Activated CD4-positive, alpha-beta T cell treated with anti-CD3 and anti-CD28 coated beads, Interleukin-2, amount 50 U/mL, for 48 hours (primary cell): Measurements from ENCODE around the gene C1orf105.
"Not testable (repeated sequence)": the region's sequence is repeated elsewhere in the genome, so short reads cannot be mapped to it uniquely, and the experiment has no call there.

Experiments used
- DNase-seq, 2 experiments: peaks; one replicate each; pipeline ENCODE4 v3.0.0-alpha.2; 2020

Gene C1orf105, protein sequence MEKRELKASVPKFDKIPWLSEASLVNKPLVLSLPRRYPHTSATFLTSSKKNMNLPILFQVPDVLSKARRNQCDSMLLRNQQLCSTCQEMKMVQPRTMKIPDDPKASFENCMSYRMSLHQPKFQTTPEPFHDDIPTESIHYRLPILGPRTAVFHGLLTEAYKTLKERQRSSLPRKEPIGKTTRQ

DNA sequence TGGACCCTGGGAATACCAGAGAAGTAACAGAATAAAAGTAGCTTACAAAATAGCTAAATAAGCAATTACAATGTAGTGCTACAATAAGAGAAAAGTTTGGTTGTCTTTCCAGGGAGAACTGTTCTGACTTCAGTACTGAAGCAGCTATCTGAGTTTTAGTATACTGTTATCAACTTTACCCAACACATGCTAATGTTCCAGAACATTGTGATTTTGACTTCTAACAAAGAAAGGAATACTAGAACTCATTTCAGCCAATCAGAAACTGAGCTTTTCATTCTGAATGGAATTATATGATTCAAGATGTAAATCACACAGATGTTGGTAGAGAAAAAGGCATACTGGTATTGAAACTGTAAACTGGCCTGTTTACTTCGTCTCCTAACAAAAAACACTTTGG lies at the start of gene C1orf105:
TSS of gene C1orf105 (plus strand) at position 301 of the 400 bp plus-strand sequence. CDS start 201 bp downstream, outside the sequence.
- DNase-seq: no peak

DNA sequence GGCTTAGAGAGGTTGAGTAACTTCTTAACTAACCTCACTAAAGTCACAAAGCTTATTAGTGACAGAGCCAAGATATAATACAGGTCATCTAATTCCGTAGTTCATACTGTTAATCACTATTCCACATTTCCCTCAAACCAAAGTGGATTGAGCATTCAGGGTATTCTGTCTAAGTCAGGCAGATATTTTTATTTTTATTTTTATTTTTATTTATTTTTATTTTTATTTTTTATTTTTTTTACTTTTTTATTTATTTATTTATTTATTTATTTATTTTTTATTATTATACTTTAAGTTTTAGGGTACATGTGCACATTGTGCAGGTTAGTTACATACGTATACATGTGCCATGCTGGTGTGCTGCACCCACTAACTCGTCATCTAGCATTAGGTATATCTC lies 48.8 kb upstream of the C1orf105 start:
- DNase-seq: not testable (repeated sequence)

DNA sequence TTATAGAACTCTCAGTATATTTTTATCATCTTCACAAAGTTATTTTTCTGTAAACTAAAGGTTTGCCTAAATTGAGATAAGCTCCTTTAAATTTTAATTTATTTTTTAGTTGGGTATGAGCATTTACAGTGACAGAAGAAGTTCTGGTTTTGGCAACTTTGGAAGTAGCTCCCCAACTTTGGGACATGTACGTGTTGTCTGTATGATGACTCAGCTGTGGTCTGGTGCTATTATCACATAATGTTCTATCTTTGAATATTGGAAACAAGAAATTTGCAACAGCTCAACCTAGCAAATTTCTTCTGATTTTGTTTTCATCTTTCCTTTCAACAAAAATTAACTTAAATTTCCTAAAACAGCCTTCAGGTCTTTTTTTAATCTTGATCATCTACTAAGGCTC lies 46.6 kb upstream of the C1orf105 start:
- no peak for DNase-seq

DNA sequence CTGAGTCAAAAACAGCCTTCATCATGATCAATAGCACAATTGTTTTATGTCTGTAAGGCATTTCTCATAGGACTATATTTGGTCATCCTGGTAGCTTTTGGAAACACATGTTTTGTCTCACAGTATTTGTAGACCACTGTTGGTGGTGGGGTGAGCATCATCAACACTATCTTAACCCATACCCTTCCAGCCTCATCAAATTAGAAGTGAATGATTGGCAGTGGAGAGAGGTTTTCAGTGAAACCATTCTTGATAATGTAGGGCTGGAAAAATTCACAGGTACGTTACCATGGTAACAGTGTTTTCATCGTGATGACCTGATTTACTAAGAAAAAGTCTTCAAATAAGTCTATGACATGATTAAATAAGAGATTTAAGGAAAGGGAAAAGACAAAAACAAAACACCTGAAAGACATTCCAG lies 45.3 kb upstream of the C1orf105 start:
- DNase-seq: no peak

DNA sequence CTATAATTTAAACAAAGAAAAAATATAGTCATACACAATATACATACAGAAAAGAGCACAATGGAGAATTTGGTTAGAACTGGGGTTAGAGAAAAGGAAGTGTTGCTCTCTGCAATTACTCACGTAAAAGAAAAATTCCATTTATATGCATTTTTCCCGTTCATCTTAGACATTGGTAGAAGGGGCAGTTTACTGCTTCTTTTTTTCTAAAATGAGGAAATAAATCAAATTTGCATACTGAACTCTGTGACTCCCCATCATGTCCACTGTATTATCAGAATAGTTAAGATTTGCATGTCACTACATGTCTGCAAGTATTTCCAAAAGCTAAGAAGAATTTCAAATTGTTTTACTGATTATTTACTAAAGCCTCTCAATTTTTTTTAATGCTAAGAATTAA lies 44.1 kb upstream of the C1orf105 start:
- no peak for DNase-seq

DNA sequence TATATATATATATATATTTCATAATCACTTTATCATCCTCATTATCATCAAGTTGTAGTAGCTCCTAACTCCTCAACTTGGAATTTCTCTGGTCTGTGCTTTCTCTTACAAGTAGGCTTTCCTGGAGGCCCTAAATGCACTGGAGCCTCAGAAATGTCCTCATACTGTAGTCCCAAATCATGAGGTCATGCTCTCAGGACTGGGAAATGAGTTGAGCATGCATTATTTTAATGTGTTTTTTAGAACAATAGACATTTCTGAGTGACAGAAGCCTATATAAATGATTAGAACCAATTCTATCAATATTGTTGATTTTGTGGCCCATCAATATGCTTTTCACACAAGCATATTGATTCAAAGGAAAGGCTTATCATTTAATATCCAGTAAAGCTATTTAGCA lies 42.9 kb upstream of the C1orf105 start:
- no peak for DNase-seq

DNA sequence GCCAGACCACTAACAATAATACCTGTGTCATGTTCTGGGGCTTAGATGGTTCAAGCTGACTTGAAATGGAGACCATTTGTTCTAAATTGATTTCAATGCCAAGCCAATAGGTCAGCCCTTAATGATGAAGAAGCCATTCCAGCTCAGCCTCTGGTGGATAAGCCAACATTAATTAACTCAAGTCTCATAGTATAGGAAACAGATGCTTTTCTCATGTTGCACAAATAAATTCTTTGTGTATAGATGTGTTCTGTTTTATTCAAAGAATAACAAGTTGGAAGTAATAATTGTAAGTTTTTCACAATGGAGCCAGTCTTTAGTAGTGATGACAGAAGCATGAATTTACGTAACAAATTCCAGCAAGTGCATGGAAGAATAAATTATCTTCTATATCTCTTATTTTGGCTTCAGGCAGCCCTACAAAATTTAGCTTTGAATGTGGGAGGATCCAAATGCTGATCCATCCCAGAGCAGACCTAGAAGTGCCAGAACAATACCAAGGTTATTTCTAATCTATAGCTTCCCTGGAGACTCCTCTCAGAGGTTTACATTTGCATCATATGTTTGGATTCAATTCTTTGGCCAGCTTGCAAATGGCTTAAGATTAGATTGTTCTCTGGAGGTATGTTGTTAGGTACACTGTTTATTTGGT lies 42.2 kb upstream of the C1orf105 start:
- DNase-seq: no peak

DNA sequence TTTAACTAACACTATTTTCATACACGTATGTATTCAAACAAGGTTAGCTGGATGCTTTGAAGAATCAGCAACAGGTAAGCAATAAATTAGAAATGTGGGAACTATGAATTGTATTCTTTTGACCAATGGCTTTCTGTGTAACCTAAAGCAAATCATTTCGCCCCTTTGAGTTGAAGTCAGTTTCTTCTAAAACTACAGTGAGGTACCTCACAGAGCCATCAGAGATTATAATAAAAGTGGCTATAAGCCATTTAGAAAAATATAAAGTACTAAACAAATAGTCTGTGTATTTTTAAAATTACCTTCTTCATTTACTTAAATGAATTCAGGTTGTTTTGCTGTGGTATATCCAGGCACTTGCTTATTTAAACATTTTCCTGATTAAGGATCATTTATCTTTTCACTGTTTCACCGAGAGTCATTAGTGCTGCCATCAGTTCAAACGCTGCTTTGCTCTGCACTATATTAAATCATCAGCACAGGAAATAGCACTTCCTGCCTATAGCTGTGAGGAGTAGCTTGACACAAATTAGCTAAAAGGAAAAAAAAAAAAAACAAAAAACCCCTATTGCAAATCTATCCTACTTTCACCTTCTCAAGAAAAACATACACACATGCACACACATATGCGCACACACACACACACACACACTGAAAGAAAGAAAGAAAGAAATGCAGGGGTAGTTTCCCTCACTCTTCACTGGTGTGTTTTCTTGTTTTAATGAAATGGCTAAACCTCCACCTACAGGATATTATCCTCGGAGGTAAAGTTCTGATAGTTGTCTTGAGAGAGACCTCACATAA lies 39.8 kb upstream of the C1orf105 start:
- DNase-seq: no peak

DNA sequence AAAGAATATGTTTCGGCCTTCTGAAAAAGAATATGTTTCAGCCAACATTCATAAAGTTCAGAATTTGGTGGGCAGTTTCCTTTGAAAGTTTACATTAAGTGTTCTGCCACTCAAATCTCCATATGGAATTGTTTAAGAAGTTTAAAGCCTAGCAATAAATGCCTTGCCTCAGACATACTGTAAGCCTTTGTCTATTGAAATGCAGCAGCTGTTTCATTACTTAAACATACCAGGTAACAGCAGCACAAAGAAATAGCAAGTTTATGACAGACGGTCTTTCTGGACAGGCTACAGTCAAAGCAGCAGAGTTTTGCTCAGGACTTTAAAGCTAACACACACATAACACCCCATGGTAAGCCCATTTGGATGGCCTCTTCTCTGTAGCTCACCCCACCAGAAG lies 38.5 kb upstream of the C1orf105 start:
- DNase-seq: no peak

DNA sequence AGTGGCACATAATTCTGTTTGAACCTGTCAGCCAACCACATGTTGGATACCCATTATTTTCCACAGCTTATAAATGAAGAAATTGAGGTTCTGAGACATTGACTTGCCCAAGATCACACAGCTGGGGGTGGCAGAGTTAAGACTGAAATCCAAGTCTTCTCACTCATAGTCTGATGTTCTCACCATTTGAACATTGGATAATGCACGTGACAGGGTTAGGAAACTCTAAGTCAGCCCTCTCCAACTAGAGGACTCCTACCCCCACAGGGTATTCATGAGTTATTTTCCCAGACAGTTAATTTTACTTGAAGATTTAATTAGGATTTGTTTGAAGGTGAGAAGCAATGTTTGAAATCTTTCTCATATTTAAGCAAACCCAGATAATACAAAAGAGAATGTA lies 38.1 kb upstream of the C1orf105 start:
- DNase-seq: no peak

DNA sequence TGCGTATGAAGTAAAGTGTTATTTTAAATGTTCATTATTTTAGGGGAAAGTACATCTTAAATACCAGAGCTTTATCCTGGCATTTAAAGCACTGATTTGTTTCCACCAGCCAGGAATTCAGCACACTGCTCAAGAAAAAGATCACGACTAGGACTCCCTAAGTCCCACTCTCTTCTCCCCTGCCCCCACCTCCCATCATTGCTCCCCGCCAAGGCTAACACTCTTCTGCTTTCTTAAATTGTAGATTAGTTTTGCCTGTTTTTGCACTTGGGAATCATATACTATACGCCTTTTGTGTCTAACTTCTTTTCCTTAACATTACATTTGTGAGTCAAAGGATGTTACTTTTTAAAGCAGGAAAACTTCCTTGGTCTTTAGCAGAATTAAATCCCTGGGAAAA lies 37.5 kb upstream of the C1orf105 start:
- DNase-seq: no peak

DNA sequence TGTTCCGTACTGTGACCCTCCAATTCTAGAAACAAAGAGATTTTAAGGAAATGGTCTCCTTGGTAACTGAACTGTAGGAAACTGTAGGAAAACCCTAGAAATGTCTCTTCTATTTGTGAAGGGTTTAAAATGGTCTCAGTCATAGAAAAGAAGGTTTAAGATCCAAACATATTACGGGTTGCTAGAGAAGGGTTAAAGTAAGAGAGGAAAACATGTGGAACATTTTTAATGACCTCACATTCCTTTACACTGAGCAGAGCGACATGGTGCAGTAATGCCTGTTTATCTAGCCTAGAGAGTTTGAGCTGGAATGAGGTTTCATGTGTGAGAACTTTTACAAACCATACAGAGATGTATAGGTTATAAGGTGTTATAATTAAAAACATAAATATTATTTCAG lies 36.9 kb upstream of the C1orf105 start:
- no peak for DNase-seq

DNA sequence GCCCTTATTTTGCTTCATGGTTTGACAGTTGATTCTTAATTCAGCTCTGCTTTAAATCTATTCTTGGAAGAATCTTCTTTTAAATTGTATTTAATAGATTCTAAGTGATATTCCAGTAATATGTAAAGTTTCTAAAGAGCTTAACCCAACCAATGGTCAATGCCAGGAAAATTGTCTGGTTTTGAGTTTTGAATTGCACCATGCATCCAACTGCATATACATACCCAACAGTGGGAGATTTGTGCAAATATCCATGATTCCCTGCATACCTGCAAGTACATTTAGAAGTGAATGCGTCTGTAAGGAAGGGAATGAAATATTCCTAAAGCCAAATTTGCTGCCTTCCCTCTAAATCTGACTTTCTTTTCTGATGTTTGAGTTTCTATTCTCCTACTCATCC lies 35.8 kb upstream of the C1orf105 start:
- DNase-seq: no peak

DNA sequence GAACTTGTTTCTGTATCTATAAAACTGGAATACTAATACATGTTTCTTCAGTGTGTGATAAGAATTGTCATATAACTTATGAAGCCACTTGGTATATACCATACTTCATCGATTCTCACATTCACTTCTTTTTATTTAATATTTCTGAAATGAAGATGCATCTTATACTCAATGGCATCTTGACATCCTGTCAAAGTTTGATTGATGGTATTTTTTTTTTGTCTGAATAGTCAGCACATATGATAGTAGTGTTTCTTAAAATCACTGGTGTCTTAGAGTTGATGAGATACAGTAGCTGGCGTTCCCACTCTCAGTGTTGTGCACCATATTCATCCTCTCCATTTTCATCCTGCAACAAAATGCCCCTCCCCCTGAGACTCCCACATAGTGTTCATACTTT lies 34.4 kb upstream of the C1orf105 start:
- no peak for DNase-seq

DNA sequence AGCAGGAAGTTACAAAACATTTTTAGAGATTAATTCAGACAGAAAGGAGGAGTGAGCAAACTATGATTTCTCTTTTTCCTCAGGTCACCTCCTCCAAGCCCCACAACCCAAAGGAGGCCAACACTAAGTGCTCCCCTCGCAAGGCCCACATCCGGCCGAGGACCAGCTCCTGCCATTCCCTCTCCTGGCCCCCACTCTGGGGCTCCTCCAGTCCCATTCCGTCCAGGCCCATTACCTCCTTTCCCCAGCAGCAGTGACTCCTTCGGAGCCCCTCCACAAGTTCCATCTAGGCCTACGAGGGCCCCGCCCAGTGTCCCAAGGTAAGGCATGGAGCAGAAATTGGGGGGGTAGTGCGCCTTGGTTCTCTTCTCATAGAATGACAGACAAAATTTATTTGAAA lies 32.0 kb upstream of the C1orf105 start:
- DNase-seq: no peak

DNA sequence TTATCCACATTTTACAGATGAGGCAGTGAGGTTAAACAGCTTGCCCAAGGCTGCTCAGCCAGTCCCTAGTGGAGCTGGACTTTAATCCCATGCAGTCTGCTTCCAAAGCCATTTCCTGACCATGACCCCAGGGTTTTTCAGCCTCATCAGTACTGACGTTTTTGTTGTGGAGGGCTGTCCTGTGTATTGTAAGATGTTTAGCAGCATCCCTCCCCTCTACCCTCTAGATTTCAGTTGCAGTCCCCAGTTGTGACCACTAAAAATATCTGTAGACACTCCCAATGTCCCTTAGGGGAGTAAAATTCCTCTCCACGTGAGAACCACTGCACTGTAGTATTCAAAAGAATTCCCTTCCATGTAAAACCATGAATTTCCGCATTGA lies 30.2 kb upstream of the C1orf105 start:
- DNase-seq: no peak

DNA sequence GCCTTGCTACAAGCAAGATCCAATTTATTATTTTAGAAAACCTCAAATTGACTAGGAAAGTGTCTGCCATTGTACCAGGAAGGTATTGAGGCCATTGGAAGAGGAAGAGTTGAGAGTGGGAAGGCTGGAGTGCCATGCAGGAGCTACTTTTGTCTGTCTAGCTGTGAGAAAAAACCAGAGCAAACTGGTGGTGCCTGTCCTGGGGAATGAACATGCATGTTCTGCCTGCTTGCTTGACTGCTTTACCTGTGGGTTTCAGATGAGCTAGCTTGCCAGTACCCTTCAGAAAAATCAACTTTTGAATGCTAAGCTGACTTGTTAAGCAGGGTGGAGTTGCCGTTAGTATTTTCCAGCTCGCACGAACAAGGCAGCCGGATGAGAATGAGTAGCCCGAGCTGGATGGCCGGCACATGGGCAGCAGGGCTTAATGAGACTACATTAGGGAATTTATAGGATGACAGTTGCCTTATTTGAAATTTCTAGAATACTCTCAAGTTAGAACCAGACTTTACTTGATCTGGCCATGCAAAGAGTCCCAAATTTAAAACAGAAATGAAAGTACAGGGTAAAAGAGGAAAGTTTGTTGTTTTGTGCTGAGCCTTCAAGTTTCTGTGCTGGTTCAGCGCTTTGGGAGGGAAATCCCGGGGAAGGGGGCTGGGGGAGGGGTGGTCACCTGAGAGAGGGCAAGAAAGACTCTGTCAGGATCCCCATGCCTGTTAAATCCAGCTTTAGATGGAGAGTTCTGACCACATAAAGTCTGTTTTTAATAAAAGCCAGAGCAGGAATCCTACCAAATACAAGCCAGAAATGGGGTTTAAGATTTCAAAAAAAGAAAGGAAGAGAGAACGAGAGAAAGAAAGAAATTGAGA lies 29.6 kb upstream of the C1orf105 start:
- DNase-seq: no peak

DNA sequence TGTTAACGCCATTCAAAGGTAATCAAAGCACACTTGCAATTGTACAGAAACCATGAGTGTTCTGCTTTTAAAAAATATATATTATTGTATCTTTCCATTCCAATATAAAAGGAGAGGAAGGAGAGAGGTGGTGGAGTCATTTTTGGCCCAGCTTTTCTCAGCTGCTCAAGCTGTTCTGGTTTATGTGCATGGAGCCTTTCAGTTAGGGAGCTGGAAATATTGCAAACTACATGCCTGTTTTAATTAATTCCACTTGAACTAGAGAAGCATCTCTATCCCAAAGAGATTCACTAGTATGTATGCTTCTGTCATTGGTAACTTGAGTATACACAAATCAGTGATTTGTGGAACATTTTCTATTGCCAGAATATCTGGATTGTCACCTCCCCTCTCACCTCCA lies 28.5 kb upstream of the C1orf105 start:
- DNase-seq: no peak

DNA sequence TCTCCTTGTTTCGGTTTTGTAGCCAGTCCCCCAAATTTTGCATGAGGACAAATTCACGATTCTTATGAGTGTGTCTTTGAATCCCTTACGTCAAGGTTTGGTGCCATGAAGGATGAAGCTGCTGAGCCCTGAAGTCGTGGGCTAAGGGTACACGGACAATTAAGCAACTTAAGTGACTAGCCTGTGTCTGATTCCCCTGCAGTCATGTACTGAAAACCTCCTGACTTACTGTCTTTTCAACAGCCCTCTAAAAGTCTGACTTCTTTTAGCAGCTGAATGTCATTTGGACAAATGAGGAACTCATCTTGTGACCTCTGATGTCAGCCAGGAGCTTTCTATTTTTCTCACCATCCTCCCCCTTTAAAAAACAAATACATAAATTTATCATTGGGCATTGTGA lies 27.1 kb upstream of the C1orf105 start:
- DNase-seq: no peak

DNA sequence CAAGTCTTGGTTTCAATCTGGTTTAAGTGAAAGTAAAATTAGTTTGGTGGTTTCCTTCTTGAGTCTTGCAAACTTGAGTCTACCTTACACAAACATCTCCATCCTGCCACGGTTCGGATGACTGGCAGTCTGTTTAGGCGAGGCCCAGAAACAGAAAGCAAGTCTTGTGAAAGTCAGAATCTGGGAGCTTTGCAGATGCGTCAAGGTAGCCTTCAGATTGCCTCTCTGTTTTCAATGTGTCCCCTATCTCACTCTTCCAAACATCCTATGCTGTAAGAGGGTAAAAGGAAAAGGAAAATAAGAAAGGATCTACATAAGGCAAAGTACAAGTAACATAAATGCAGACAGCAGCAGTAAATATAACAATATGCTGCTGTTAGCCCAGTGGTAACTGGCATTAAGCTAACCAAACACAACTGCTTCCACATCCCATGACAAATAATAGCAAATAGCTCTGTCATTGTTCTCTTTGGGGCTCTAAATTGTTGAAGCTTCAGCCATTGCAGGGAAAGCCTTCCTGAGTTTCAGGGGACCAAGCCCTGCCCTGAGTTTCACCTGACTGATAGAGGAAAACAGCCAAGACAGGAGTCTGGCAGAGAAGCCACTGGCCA lies 26.2 kb upstream of the C1orf105 start:
- peak; percentile 60 to 69 for DNase-seq

DNA sequence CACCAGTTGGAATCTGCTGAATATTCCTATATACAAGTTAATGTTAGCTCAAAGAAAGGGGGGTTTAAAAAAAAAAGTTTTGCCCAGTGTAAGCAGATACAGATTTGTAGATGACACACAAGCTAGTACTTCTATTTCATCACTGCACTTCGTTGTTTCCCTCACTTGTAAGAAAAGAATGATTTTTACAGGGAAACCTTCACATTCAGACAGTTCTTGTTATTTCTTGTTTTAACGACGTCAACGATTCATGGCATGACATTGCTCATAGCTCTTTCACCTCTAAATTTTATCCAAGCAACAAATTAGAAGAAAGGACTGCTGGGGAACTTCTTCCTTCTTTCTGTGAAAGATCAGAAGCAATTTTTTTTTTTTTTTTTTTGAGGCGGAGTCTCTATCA lies 25.7 kb upstream of the C1orf105 start:
- no peak for DNase-seq

DNA sequence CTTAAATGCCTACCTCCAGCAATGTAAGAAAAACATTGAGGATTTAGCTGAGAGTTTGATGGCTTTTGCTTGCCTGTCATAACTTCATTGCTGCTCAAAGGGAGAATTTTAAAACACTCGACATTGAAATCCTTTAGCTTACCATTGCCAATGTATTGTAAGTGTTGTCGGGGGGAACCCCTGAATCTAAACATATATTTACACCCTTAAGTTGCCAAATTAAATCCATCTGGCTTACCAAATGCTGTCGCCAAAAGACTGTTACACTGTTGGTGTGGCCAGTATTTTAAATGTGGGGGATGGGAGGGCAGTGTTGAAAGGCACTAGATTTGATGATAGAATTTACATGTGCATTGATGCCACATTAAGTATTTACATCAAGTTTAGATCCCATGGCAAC lies 24.9 kb upstream of the C1orf105 start:
- DNase-seq: no peak

DNA sequence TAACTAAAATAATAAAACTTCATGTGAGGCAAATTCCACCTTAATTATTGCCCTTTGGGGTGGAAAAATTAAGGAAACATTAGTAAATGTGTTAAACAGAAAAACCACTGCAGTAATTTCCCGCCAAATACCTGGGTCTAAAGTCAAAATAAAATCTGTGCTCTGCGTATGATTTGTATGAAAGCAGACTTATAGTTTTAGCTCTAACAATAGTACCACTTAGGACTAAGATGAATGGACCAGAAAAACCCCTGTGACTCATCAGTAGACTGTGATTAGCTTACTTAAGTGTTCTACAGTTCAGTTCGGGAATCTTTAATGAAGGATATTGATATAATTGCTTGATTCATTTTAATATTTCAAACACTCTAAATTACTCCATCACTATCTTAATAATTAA lies 23.3 kb upstream of the C1orf105 start:
- DNase-seq: no peak
